Left lobe of liver (tissue), 2 donors: Measurements from ENCODE around the gene UFSP2. TPM values are rescaled to one million over a fixed set of nuclear protein-coding genes. Genes with fewer than 3 reads are reported as not detected.
"Not testable (repeated sequence)": the region's sequence is repeated elsewhere in the genome, so short reads cannot be mapped to it uniquely, and the experiment has no call there.

Experiments used
- ATAC-seq: fragments of 200-7000 bp; cut with Tn5 transposase; one replicate; pipeline ENCODE4 v1.9.1; 2020; ENCODE audit warnings: mild to moderate bottlenecking, moderate library complexity
- DNase-seq: peaks from one replicate; pipeline ENCODE4 v3.0.0-alpha.2; 2020; ENCODE audit warnings: low spot score
- total RNA-seq: library from RNA; stranded (reverse); gene quantifications from one replicate; pipeline ENCODE4 v1.2.1, GENCODE V29; 2021
- donor health status: DM: no; HTN: no; CAD: no; lungs with moderate emphysema.
- donor health status: DM: no; HTN: yes; CAD: no.

UFSP2 gene
- total RNA-seq, 1 donor from 2014 or later = 16.9 TPM

DNA sequence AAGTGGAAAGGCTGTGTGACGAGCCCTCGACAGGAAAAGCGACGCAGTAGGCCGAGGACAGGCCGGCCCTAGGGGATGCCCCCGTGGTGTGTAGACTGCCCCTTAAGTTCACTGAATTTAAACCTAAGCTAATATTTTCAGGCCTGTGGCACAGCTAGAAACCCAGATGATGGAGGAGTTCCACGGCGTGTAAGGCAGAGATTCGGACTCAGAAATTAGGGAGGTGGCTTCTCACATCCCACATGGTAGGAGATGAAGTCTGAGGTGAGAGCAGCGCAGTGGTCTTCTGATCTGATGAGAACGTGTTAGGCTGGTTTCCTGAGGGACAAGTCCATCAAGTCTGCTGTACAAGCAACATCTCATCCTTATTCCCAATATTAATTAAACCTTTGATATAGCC is 37.8 kb downstream of the UFSP2 start:
- DNase-seq = no peak
- ATAC-seq = no peak

- no peak for DNase-seq
- ATAC-seq = no peak
Measured at GRCh38 chr4:185384930-185385331, 40.8 kb downstream of the UFSP2 start.

GRCh38 chr4:185384061-185384460 is 41.7 kb downstream of the UFSP2 start:
- ATAC-seq (no peak), DNase-seq (no peak)

GRCh38 chr4:185383451-185383850 is 42.3 kb downstream of the UFSP2 start:
- no peak for ATAC-seq
- DNase-seq = no peak

- DNase-seq (no peak), ATAC-seq (no peak)
Measured at GRCh38 chr4:185382754-185383153, 43.0 kb downstream of the UFSP2 start.

GRCh38 chr4:185381288-185382196 is 44.2 kb downstream of the UFSP2 start:
- ATAC-seq (no peak), DNase-seq (no peak)

DNA sequence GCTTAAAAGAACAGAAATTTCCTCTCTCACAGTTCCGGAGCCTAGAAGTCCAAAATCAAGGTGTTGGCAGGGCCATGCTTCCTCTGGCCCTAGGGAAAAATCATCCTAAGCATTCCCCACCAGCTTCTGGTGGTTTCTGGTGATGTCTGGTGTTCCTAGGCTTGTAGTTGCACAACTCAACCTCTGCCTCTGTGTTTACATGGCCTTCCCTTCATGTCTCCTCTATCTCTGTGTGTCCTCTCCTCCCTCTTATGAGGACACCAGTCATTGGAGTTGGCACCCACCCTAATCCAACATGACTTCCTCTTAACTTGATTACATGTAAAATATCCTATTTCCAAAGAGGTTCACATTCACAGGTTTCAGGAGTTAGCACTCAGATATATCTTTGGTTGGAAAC is 45.4 kb downstream of the UFSP2 start:
- DNase-seq (peak; percentile 69), ATAC-seq (peak; percentile 91)

GRCh38 chr4:185379326-185380295 is 46.2 kb downstream of the UFSP2 start:
- ATAC-seq (peak; percentile 53), DNase-seq (no peak)

GRCh38 chr4:185378264-185378663 is 47.5 kb downstream of the UFSP2 start:
- no peak for ATAC-seq

GRCh38 chr4:185374573-185374972 is 51.2 kb downstream of the UFSP2 start:
- ATAC-seq = no peak
- no peak for DNase-seq

More at GRCh38 chr4:185378264-185378663, 47.5 kb downstream of the UFSP2 start:
- no peak for DNase-seq

DNA sequence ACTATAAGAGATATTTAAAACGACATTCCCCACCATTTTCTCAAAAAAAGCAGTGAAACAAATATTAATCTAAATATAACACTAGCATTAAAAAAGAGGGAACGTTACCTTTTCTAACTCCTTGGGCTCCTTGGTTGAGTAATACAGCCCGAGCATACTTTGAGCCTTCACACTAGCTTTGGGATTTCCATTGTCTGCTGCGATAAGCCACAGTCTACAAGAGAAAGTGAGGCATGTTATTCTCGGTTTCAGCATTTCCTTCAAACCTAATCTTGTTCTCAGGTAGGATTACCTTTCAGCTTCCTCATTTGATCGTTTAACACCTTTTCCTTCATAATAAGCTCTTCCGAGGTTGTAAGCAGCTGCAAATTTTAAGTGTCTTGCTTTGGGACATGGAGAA is 51.7 kb downstream of the UFSP2 start:
- DNase-seq (no peak), ATAC-seq (no peak)

DNA sequence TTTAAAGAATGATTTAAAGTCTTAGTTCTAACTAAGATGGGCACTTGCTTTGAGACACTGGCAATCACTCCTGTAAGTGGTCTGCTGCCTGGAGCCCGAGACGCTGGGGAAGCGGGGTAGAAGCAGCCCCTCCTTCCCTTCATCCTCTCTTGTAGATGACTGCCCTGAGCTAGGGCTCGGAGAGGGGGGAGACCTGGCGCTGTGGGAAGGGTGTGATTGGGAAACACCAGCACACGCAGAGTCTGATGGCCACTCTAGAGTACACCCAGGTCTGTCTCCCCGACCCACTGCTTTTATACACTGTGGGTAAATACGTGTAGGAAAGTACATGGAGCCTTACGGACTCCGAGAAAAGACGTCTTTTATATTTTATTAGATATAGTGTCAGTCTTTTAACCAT is 54.1 kb downstream of the UFSP2 start:
- DNase-seq (no peak), ATAC-seq (no peak)

- DNase-seq = no peak
- no peak for ATAC-seq
Measured at GRCh38 chr4:185370268-185370949, 55.4 kb downstream of the UFSP2 start.

GRCh38 chr4:185369731-185370130 is 56.0 kb downstream of the UFSP2 start:
- no peak for DNase-seq
- ATAC-seq = peak; percentile 51

GRCh38 chr4:185364886-185365285 is 60.9 kb downstream of the UFSP2 start:
- no peak for ATAC-seq
- no peak for DNase-seq

DNA sequence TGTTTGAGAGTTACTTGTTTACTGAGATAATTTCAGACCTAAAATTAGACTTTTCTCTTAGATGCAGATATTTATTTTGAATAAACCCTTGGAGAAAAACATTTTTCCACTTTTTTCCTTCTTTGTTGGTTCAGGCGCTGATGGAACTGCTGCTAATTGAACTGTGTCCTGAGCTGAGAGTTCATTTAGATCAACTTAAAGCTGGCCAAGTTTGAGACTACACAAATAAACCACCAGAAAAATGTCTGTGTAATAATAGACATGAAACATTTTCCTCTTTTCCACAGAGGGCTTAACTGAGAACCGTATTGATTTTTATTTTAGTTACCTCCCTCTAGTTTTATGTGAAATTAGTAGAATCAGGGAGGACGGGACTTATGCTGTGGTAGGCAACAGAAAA is 62.5 kb downstream of the UFSP2 start:
- DNase-seq (no peak), ATAC-seq (peak; percentile 79)

GRCh38 chr4:185362570-185362969 is 63.2 kb downstream of the UFSP2 start:
- ATAC-seq, DNase-seq: not testable (repeated sequence)

DNA sequence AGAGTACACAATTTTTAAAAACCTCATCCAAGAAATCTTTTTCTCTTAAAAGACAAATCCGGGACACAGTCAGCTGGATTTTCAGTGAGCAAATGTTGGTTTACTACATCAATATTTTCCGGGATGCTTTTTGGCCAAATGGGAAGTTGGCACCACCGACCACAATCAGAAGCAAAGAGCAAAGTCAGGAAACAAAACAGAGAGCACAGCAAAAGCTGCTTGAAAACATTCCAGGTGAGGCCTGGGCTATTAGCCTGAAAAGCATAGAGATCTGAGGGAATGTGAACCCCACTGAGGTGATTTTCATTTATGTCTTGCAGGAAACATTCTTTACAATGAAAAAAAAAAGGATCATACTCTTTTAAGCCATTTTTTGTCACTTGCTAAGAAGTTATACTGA is 63.9 kb downstream of the UFSP2 start:
- peak; percentile 71 for DNase-seq

GRCh38 chr4:185359767-185360446 is 65.9 kb downstream of the UFSP2 start:
- ATAC-seq (no peak), DNase-seq (no peak)

More for the DNA sequence above, 63.9 kb downstream of the UFSP2 start:
- ATAC-seq = peak; percentile 87

GRCh38 chr4:185358959-185359358 is 66.8 kb downstream of the UFSP2 start:
- ATAC-seq (no peak), DNase-seq (no peak)
